ENCODE data around the gene VSTM2L. TPM values are rescaled to one million over a fixed set of nuclear protein-coding genes. Genes with fewer than 3 reads are reported as not detected.
"Not testable (repeated sequence)": the region's sequence is repeated elsewhere in the genome, so short reads cannot be mapped to it uniquely, and the experiment has no call there.

The VSTM2L gene, protein sequence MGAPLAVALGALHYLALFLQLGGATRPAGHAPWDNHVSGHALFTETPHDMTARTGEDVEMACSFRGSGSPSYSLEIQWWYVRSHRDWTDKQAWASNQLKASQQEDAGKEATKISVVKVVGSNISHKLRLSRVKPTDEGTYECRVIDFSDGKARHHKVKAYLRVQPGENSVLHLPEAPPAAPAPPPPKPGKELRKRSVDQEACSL
- total RNA-seq (ENCODE audit: low replicate concordance): 2.9 and 13.8 TPM in 2 replicates

DNA sequence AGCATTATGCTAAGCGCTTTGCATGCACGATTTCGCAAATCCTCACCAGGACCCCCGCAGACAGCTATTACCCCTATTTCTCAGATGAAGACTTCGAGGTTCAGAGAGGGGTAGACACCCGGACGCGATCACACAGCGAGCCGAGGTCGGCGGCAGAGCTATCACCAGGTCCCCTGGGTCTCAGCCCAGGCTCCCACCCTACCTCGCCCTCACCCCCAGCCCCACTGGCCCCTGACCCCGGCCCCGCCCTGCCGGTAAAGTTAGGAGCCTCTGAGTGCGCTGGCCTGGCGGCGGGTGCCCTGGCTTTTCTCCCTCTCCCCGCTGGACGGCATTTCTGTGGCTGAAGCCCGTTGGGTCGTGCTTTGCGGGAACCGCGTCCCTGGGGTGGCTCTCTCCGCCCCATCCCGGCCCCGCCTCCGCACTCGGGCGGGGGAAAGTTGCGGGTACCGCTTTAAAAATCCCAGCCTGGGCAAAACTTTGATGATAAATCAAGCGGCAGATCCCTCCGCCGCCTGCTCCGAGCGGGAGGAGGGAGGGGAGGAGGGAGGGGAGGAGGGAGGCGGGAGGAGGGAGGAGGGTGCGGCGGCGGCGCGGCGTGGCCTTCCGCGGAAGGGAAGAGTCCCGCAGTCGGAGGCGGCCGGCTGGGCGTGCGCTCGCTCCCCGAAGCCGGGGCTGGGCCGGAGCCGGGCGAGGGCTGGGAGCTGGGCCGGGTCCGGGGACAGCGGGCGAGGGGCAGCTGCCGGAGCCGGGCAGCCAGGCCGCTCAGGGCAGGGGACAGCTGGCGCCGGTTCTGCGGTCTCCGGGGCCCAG, at the start of gene VSTM2L:
Gene VSTM2L (plus strand): TSS at position 624 of the 810 bp plus-strand sequence. CDS start 224 bp downstream, outside the sequence.
- Histone ChIP-seq H3K27me3 (peaks cover 31% of the 10 kb centered on the region), H4K20me1 (ENCODE audit: low read depth) (peaks cover 10% of the 10 kb centered on the region), H3K9ac (no peak within 1 kb of the TSS), H3K27ac (no peak within 1 kb of the TSS), H3K4me3 (peak within 1 kb of the TSS; percentile 61), H3K79me2 (ENCODE audit: low read depth) (no peaks in the 10 kb centered on the region), H3K36me3 (no peaks in the 10 kb centered on the region), H3K9me3 (ENCODE audit: low read depth) (no peaks in the 10 kb centered on the region), H2AFZ (replicated peaks) (peak within 1 kb of the TSS; percentile 86), H3F3A (ENCODE audit: low read depth) (peaks cover 36% of the 10 kb centered on the region), H3K4me1 (peaks cover 15% of the 10 kb centered on the region), H3K4me2 (peak within 1 kb of the TSS; percentile 83)
- DNase-seq (ENCODE audit: low spot score): peak; percentile 79
- Mint-ChIP-seq H3K4me3 (peak within 1 kb of the TSS; percentile 92), H3K27ac (peak within 1 kb of the TSS; percentile 69), H3K9me3 (peaks cover 3% of the 10 kb centered on the region), H3K27me3 (ENCODE audit: insufficient read depth, low read depth) (peaks cover 20% of the 10 kb centered on the region), H3K4me1 (peaks cover 62% of the 10 kb centered on the region), H3K36me3 (no peaks in the 10 kb centered on the region)
- no peak for TF ChIP-seq EZH2 (IDR thresholded peaks at IDR 0.05)
- TF ChIP-seq, protein P1, sequence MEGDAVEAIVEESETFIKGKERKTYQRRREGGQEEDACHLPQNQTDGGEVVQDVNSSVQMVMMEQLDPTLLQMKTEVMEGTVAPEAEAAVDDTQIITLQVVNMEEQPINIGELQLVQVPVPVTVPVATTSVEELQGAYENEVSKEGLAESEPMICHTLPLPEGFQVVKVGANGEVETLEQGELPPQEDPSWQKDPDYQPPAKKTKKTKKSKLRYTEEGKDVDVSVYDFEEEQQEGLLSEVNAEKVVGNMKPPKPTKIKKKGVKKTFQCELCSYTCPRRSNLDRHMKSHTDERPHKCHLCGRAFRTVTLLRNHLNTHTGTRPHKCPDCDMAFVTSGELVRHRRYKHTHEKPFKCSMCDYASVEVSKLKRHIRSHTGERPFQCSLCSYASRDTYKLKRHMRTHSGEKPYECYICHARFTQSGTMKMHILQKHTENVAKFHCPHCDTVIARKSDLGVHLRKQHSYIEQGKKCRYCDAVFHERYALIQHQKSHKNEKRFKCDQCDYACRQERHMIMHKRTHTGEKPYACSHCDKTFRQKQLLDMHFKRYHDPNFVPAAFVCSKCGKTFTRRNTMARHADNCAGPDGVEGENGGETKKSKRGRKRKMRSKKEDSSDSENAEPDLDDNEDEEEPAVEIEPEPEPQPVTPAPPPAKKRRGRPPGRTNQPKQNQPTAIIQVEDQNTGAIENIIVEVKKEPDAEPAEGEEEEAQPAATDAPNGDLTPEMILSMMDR (IDR thresholded peaks at IDR 0.05): no peak
- TF ChIP-seq EZH2phosphoT487 (IDR thresholded peaks at IDR 0.05): no peak

DNA sequence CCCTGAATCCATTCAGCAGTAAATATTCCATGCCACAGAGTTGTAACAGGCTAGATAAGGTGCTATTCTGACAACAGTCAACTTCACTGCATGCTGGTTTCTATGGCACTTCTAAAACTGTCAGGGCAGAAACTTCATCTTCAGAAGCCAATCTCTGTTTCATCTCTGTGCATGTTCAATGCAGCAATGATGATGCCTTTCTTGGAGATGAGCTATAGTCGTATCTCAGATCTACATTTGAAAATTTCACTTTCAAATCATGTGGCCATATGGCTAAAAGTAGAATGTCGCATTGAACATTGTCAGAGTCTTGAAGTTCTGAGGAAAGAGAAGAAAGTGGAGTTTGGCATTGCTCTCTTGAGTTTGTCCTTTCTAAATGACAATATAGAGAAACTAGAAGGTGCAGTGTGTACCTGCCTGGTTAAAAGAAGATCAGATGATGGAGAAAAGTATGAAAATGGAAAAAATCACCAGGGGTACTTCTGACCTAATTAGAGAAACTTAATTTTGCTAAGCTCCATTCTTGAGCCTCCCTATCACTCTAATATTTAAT, 49.0 kb upstream of the VSTM2L start:
- Histone ChIP-seq H3K27ac (no peak overlapping the region), H3K36me3 (no peaks in the 10 kb centered on the region), H3K9ac (no peak overlapping the region), H4K20me1 (ENCODE audit: low read depth) (no peaks in the 10 kb centered on the region), H3K27me3 (no peaks in the 10 kb centered on the region), H3K4me2 (no peak overlapping the region), H3K4me3 (no peak overlapping the region), H3K4me1 (no peaks in the 10 kb centered on the region), H2AFZ (replicated peaks) (no peak overlapping the region), H3F3A (ENCODE audit: low read depth) (no peaks in the 10 kb centered on the region), H3K79me2 (ENCODE audit: low read depth) (no peaks in the 10 kb centered on the region), H3K9me3 (ENCODE audit: low read depth) (no peaks in the 10 kb centered on the region)
- no peak overlapping the region for H3K4me3 Mint-ChIP-seq
- peaks cover 26% of the 10 kb centered on the region for H3K4me1 Mint-ChIP-seq
- no peak for DNase-seq (ENCODE audit: low spot score)
- H3K27me3 Mint-ChIP-seq (ENCODE audit: insufficient read depth, low read depth): peaks cover 4% of the 10 kb centered on the region
- TF ChIP-seq, protein P1 (IDR thresholded peaks at IDR 0.05): no peak
- no peak for TF ChIP-seq EZH2phosphoT487 (IDR thresholded peaks at IDR 0.05)
- peaks cover 8% of the 10 kb centered on the region for H3K36me3 Mint-ChIP-seq
- no peaks in the 10 kb centered on the region for H3K9me3 Mint-ChIP-seq
- H3K27ac Mint-ChIP-seq: no peak overlapping the region

DNA sequence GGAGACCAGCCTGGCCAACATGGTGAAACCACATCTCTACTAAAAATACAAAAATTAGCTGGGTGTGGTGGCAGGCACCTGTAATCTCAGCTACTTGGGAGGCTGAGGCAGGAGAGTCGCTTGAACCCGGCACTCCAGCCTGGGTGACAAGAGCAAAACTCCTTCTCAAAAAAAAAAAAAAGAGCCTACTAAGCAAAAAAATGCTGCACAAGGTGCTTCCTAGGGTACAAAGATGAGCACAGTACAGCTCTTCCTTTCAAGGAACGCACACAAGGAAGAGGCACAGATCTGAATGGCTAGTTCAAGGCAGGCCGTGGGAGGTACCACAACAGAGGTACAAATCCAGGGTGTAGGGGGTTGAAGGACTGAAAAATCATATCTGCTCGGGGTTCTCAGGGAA, 46.9 kb upstream of the VSTM2L start:
- H3K4me1 ChIP-seq; H3K9me3 Mint-ChIP-seq; H2AFZ ChIP-seq (replicated peaks): not testable (repeated sequence)

More for the DNA sequence above, 46.9 kb upstream of the VSTM2L start:
- H3K9ac ChIP-seq; H3K27me3 Mint-ChIP-seq (ENCODE audit: insufficient read depth, low read depth); H3K27ac Mint-ChIP-seq; H3K27ac ChIP-seq; H3K4me3 Mint-ChIP-seq; H3K9me3 ChIP-seq (ENCODE audit: low read depth); H3K4me2 ChIP-seq; H3K27me3 ChIP-seq; H3K4me3 ChIP-seq; H3F3A ChIP-seq (ENCODE audit: low read depth); H3K36me3 ChIP-seq; H3K79me2 ChIP-seq (ENCODE audit: low read depth); H4K20me1 ChIP-seq (ENCODE audit: low read depth); DNase-seq (ENCODE audit: low spot score): not testable (repeated sequence)
- peaks cover 20% of the 10 kb centered on the region for H3K4me1 Mint-ChIP-seq
- H3K36me3 Mint-ChIP-seq: peaks cover 22% of the 10 kb centered on the region
